ENCODE results near the gene SLC7A14.

The SLC7A14 gene

GRCh38 chr3:170553788-170554757 is 31.8 kb downstream of the SLC7A14 start:
- no peak for DNase-seq (ENCODE audit: extremely low spot score)
- CTCF ChIA-PET = interaction anchor here (0.8 to 3.0 kb wide), 3 partner anchors 12 to 258 kb away, joined by 3 to 9 read pairs (median 4); no protein-coding TSS in a partner anchor
- TF ChIP-seq, protein P1, sequence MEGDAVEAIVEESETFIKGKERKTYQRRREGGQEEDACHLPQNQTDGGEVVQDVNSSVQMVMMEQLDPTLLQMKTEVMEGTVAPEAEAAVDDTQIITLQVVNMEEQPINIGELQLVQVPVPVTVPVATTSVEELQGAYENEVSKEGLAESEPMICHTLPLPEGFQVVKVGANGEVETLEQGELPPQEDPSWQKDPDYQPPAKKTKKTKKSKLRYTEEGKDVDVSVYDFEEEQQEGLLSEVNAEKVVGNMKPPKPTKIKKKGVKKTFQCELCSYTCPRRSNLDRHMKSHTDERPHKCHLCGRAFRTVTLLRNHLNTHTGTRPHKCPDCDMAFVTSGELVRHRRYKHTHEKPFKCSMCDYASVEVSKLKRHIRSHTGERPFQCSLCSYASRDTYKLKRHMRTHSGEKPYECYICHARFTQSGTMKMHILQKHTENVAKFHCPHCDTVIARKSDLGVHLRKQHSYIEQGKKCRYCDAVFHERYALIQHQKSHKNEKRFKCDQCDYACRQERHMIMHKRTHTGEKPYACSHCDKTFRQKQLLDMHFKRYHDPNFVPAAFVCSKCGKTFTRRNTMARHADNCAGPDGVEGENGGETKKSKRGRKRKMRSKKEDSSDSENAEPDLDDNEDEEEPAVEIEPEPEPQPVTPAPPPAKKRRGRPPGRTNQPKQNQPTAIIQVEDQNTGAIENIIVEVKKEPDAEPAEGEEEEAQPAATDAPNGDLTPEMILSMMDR (IDR thresholded peaks at IDR 0.05; ENCODE audit: control extremely low read depth, extremely low read depth, low read depth, missing control alignments) = no peak
- POLR2A ChIA-PET = no interaction called here

GRCh38 chr3:170551252-170551651 is 34.6 kb downstream of the SLC7A14 start:
- DNase-seq (ENCODE audit: extremely low spot score) = no peak
- TF ChIP-seq, protein P1 (IDR thresholded peaks at IDR 0.05; ENCODE audit: control extremely low read depth, extremely low read depth, low read depth, missing control alignments) = no peak
- ChIA-PET CTCF (no interaction called here), POLR2A (no interaction called here)

- ChIA-PET CTCF (no interaction called here), POLR2A (no interaction called here)
- TF ChIP-seq, protein P1 (IDR thresholded peaks at IDR 0.05; ENCODE audit: control extremely low read depth, extremely low read depth, low read depth, missing control alignments) = no peak
- DNase-seq (ENCODE audit: extremely low spot score) = no peak
These were observed 43.2 kb downstream of the SLC7A14 start for GRCh38 chr3:170542704-170543103.

DNA sequence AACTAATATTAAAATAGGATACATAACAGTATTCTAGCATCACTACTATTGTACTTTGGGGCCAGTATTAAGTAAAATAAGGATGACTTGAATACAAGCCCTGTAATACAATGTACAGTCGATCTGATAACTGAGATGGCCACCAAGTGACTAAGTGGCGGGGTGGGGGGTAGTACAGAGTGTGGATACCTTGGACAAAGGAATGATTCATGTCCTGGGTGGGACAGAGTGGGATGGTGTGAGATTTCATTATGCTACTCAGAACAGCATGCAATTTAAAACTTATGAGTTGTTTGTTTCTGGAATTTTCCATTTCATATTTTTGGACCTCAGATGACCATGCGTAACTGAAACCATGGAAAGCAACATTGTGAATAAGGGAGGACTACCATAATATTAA is 46.0 kb downstream of the SLC7A14 start:
- TF ChIP-seq, protein P1 (IDR thresholded peaks at IDR 0.05; ENCODE audit: control extremely low read depth, extremely low read depth, low read depth, missing control alignments) = no peak
- no peak for DNase-seq (ENCODE audit: extremely low spot score)
- ChIA-PET CTCF (interaction anchor here (0.8 to 1.1 kb wide), 2 partner anchors 9 to 10 kb away, joined by 3 read pairs; no protein-coding TSS in a partner anchor), POLR2A (no interaction called here)

DNA sequence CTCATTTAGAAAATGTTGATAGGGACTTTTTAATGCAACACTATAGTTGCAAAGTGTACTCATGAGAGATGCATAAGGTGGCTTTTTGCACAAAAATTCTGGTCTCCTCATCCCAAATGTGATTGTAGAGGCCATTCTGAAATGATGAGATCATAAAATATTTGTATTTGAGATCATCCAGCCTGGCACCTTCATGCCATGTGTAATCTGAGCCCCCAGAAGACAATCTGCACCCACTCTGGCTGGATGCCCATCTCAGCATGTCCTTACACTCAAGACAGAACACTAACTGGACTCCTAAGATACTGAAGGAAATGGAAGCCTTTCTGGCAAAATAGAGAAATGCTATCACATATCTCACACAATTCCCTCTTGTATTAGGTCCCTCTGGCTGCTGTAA is 49.2 kb downstream of the SLC7A14 start:
- no peak for DNase-seq (ENCODE audit: extremely low spot score)
- ChIA-PET CTCF (no interaction called here), POLR2A (no interaction called here)
- TF ChIP-seq, protein P1 (IDR thresholded peaks at IDR 0.05; ENCODE audit: control extremely low read depth, extremely low read depth, low read depth, missing control alignments) = no peak

DNA sequence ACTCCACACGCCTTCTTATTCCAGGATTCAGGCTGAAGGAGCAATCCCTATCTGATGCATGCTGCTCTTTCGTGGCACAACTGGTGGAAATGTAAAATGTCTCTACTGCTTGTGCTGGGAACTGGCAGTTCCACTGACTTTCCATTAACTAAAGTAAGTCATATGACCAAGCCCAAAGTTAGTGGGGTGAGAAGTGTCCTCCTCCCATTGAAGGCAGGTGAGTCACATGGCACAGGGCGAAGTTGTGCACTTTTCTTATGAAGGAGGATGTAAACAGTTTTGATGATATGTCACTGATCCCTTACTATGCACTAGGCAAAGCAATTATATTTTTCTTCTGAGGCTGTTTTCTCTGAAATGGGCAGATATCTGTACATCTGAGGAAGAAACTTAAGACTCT is 51.6 kb downstream of the SLC7A14 start:
- CTCF ChIA-PET = no interaction called here
- DNase-seq (ENCODE audit: extremely low spot score) = no peak
- TF ChIP-seq, protein P1 (IDR thresholded peaks at IDR 0.05; ENCODE audit: control extremely low read depth, extremely low read depth, low read depth, missing control alignments) = no peak
- POLR2A ChIA-PET = no interaction called here

Data from GM10248 (cell line).